Measurements from ENCODE around the gene TBX21. TPM values are rescaled to one million over a fixed set of nuclear protein-coding genes. Genes with fewer than 3 reads are reported as not detected.

Gene TBX21
- total RNA-seq, 2 experiments from 2014 or later, result 73.4 to 76.8 TPM

DNA sequence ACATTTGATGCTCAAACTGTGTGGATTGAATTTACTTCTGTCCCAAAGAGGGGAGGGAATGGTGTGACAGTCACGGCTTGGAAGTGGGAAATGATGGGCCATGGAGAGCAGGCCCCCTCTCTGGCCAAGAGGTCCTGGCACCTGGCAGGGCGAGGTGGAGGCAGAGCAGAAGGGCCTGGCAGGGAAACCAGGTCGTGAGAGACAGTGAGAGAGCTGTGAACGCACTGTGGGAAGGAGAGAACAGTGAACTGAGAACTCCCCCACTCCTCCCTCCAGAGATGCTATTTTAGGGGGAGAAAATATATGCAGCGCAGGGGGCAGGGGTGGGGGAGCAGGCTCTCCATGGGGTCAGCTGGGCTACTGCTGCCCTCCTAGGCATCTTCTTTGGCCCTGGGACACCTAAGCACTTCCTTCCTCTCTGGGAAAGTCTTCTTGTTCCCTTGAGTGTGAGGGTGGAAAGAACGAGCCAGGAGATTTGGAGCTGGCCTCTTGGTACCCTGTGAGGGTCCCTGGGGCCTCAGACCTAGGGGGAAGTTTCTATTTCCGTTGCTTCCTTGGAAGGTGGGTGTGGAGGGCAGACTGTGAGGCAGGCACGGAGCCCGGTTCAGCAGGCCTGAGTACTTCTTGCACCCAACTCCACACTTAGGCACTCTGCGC lies 17.2 kb upstream of the TBX21 start:
- Mint-ChIP-seq H3K27ac (peak overlapping the region; percentile 71), H3K4me1 (peaks cover 78% of the 10 kb centered on the region), H3K27me3 (no peaks in the 10 kb centered on the region), H3K36me3 (ENCODE audit: low read depth) (peaks cover 6% of the 10 kb centered on the region), H3K4me3 (peak overlapping the region; percentile 28), H3K9me3 (ENCODE audit: low read depth) (no peaks in the 10 kb centered on the region)
- no peak for ATAC-seq
- intact Hi-C loops (cut with DNase I, micrococcal nuclease), result no loop called here
- DNase-seq, result no peak
- ChIA-PET CTCF (interaction anchor here (1.5 to 8.2 kb wide), 4 partner anchors 9 to 16 kb away, joined by 4 to 117 read pairs (median 25); no protein-coding TSS in a partner anchor), POLR2A (interaction anchor here (0.7 kb wide), 1 partner anchor 12 kb away, joined by 3 read pairs; no protein-coding TSS in a partner anchor)

DNA sequence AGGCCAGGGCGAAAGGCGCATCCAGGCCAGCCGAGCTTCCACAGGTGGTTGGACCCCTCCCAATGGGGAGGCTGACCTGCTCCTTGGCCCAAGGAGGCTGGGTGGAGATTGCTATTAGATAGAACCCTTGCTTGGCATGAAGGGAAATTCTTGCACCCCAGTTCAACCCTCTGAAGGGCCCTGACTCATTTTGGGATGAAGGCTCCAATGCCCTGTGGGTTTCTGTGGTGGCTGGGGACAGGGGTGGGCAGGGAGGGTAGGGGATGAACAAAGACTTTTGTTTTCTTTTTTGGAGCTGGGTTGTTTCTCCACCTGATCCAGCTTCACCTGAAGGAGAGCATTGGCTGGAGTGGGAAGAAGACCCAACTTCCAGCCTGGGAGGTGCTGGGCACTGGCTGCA lies 16.7 kb upstream of the TBX21 start:
- Mint-ChIP-seq H3K27me3 (no peaks in the 10 kb centered on the region), H3K36me3 (ENCODE audit: low read depth) (peaks cover 6% of the 10 kb centered on the region), H3K4me3 (peak overlapping the region; percentile 69), H3K4me1 (peaks cover 79% of the 10 kb centered on the region), H3K9me3 (ENCODE audit: low read depth) (no peaks in the 10 kb centered on the region), H3K27ac (peak overlapping the region; percentile 98)
- ATAC-seq (no peak), DNase-seq (peak; percentile 52)
- ChIA-PET CTCF (interaction anchor here (1.4 to 8.2 kb wide), 4 partner anchors 8 to 23 kb away, joined by 3 to 117 read pairs (median 24); no protein-coding TSS in a partner anchor), POLR2A (interaction anchor here (0.7 kb wide), 1 partner anchor 12 kb away, joined by 3 read pairs; no protein-coding TSS in a partner anchor)
- intact Hi-C loops (cut with DNase I, micrococcal nuclease), result no loop called here

DNA sequence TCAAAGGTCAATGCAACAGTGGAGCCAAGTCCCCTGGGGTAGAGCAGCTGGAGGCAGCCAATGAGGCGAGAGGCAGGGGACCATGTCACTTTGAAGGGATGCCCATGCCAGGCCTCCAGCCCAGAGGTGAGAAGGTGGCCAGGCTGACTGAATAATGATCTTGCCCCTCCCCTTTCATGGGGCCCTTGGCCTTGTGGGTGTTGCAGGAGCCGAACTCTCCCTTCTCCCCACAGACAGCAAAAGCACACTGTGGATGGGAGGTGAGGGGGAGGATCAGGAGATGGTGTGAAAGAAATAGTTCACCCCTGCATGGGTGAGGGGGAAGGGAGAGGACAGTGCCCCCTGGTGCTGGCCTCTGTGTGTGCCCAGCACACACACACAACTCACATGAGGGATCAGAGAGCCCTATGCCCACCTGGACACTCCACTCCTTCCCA lies 15.8 kb upstream of the TBX21 start:
- ChIA-PET POLR2A (interaction anchor here (3.3 kb wide), 1 partner anchor 10 kb away, joined by 29 read pairs; no protein-coding TSS in a partner anchor), CTCF (interaction anchor here (1.0 to 8.2 kb wide), 6 partner anchors 10 to 43 kb away, joined by 3 to 117 read pairs (median 28); partner anchors contain the start of gene TBX21)
- DNase-seq (peak; percentile 83), ATAC-seq (peak; percentile 4)
- H3K4me3 Mint-ChIP-seq, result peak overlapping the region; percentile 69
- peaks cover 80% of the 10 kb centered on the region for H3K4me1 Mint-ChIP-seq
- no peaks in the 10 kb centered on the region for H3K36me3 Mint-ChIP-seq (ENCODE audit: low read depth)
- H3K27me3 Mint-ChIP-seq, result no peaks in the 10 kb centered on the region
- intact Hi-C loops (cut with DNase I, micrococcal nuclease), result loop anchor here in 1 of 2 experiments (1.0 kb wide), 1 partner anchor 18 kb away; no protein-coding TSS in a partner anchor
- peak overlapping the region; percentile 98 for H3K27ac Mint-ChIP-seq
- no peaks in the 10 kb centered on the region for H3K9me3 Mint-ChIP-seq (ENCODE audit: low read depth)

DNA sequence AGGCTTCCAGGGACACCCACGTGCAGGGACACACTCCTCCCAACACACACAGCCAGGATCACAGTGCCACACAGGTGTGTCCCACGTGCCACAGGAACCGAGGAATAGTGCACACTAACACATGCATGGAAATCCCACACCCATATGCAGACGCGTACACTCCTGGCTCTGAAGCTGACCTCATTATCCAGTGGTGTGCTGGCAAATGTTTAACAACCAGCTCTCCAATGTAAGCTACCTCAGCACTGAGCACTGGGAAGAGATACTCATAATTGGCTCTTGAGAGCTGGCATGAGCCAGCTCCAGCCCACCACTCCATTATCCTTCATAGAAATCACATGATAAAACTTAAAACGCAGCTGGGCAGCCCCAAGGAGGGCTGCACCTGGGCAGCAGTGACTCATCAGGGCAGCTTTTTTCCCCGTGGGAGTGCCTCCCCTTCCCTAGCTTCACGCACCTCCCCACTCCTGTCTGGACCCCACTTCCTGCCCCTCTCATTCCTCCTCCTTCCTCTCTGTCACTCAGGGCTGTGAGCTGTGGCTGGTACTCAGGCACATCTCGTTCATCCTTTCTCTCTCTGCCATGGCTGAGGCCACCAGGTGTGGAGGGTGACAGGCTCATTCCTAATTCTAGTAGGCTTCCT lies 14.9 kb upstream of the TBX21 start:
- POLR2A ChIA-PET, result interaction anchor here (0.6 to 3.3 kb wide), 11 partner anchors 11 to 113 kb away, joined by 3 to 29 read pairs (median 4); partner anchors contain the start of genes KPNB1, LRRC46, MRPL10 and TBX21
- peak overlapping the region; percentile 69 for H3K4me3 Mint-ChIP-seq
- H3K27me3 Mint-ChIP-seq, result no peaks in the 10 kb centered on the region
- H3K4me1 Mint-ChIP-seq, result peaks cover 88% of the 10 kb centered on the region
- no peaks in the 10 kb centered on the region for H3K9me3 Mint-ChIP-seq (ENCODE audit: low read depth)
- CTCF ChIA-PET, result interaction anchor here (0.7 to 8.2 kb wide), 12 partner anchors 11 to 229 kb away, joined by 3 to 117 read pairs (median 6); partner anchors contain the start of genes KPNB1, TBKBP1 and TBX21
- DNase-seq, result peak; percentile 63
- H3K36me3 Mint-ChIP-seq (ENCODE audit: low read depth), result no peaks in the 10 kb centered on the region
- peak overlapping the region; percentile 98 for H3K27ac Mint-ChIP-seq
- intact Hi-C loops (cut with DNase I, micrococcal nuclease), result loop anchor here in 1 of 2 experiments (1.0 kb wide), 1 partner anchor 19 kb away; no protein-coding TSS in a partner anchor
- peak; percentile 16 for ATAC-seq

DNA sequence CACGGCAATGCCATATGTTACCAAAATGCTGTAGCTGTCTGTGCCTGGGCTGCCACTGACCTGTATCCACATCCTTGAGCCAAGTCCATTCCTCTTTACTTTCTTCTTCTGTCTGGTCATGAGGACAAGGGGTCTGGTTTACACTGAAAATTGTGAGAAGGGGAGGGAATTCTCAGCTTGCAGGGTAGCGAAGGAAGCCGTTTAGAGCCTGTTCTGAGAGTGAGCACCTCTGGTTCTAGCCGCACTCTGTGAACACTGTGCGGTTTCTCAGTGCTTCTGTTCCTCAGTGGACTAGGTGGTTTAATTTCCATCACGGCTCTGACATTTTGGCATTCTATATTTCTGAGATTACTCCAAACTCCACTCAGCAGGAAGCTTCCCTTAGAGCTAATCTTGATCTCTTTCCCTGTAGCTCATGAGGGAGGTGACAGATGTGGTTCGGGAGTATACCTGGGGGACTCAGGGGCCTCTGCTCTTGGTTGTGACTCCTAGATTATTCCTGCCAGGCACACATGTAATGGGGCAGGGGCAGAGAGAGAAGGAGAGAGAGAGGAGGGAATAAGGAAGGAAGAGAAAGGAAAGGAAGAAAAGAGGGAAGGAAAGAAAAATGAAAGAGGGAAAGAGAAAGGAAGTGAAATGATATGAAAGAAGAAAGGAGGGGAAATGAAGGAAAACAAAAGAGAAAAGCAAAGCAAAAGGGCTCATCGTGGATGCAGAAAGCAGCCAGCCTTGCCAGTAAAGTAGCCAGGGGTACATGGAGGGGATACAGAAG lies 14.2 kb upstream of the TBX21 start:
- H3K27ac Mint-ChIP-seq, result peak overlapping the region; percentile 98
- ChIA-PET POLR2A (interaction anchor here (0.6 to 3.3 kb wide), 15 partner anchors 12 to 112 kb away, joined by 3 to 29 read pairs (median 4); partner anchors contain the start of genes KPNB1, LRRC46, MRPL10 and TBX21), CTCF (interaction anchor here (0.7 to 8.2 kb wide), 13 partner anchors 12 to 228 kb away, joined by 3 to 117 read pairs (median 5); partner anchors contain the start of genes KPNB1, TBKBP1 and TBX21)
- no peaks in the 10 kb centered on the region for H3K36me3 Mint-ChIP-seq (ENCODE audit: low read depth)
- no peaks in the 10 kb centered on the region for H3K9me3 Mint-ChIP-seq (ENCODE audit: low read depth)
- H3K4me3 Mint-ChIP-seq, result peak overlapping the region; percentile 69
- ATAC-seq (no peak), DNase-seq (peak; percentile 45)
- peaks cover 94% of the 10 kb centered on the region for H3K4me1 Mint-ChIP-seq
- intact Hi-C loops (cut with DNase I, micrococcal nuclease), result no loop called here
- H3K27me3 Mint-ChIP-seq, result no peaks in the 10 kb centered on the region

DNA sequence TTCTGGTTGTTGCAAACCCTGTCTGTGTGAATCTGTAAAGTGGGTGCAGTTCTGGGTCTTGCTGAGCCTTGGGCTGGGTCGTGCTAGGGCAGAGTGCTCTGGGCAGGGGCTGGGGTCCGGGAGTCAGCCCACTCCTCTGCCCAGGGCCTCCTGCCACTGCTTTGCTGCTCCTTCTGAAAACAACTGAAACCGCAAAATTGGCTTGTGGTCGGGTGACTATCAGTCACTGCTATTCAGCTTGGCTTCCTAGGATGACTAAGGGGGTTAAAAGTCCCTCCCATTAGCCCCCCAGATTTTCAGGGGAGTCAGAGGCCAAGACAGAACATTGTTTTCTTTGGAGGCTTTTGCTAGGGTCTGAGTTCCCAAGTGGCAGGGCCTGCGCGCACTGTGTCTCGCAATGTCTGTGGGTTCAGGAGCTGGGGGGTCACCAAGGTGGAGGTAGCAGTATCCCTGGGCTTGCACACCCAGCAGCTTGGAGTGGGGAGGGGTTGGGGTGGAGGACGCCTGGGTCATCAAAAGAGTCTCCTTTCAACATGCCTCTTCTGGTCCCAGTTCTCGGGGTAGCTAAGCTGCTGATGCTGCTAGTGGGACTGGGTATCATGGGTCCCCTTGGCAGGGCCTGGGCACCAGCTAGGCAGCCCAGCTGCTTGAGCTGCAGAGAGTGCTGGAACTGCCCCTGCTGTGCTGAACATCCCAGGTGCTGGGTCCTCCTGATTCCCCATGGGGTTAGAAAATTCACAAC lies 13.5 kb upstream of the TBX21 start:
- DNase-seq (peak; percentile 94), ATAC-seq (peak; percentile 34)
- no peaks in the 10 kb centered on the region for H3K36me3 Mint-ChIP-seq (ENCODE audit: low read depth)
- ChIA-PET POLR2A (interaction anchor here (0.6 to 3.3 kb wide), 12 partner anchors 13 to 71 kb away, joined by 3 to 29 read pairs (median 4); partner anchors contain the start of gene KPNB1), CTCF (interaction anchor here (1.2 to 8.2 kb wide), 8 partner anchors 12 to 70 kb away, joined by 3 to 117 read pairs (median 13); partner anchors contain the start of genes KPNB1, TBKBP1 and TBX21)
- intact Hi-C loops (cut with DNase I, micrococcal nuclease), result loop anchor here in 1 of 2 experiments (5.0 to 10.0 kb wide), 2 partner anchors 385 to 532 kb away; partner anchors contain the start of genes CBX1, CDC27 and SNX11
- peak overlapping the region; percentile 98 for H3K27ac Mint-ChIP-seq
- H3K4me1 Mint-ChIP-seq, result peaks cover 97% of the 10 kb centered on the region
- H3K4me3 Mint-ChIP-seq, result peak overlapping the region; percentile 69
- H3K9me3 Mint-ChIP-seq (ENCODE audit: low read depth), result no peaks in the 10 kb centered on the region
- no peaks in the 10 kb centered on the region for H3K27me3 Mint-ChIP-seq

DNA sequence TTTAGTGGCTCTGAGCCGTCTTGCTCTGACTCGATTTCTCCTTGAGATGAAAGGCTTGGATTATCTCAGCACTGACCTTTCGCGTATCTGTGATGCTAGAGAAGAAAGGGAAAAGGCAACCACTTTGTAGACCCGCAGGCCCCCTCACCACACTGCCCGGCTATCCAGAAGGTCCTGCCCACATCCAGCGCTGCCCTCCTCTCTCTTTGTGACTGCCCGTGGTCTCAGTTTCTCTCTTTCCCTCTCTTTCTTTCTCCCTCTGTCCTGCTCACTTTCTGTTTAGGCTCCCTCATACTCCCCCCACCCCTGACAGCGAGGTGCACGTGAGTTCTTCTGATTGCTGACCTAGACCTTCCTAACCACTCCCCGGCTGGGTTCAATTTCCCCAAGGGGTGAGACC lies 12.8 kb upstream of the TBX21 start:
- Mint-ChIP-seq H3K4me1 (peaks cover 97% of the 10 kb centered on the region), H3K27ac (peak overlapping the region; percentile 98), H3K9me3 (ENCODE audit: low read depth) (no peaks in the 10 kb centered on the region), H3K27me3 (no peaks in the 10 kb centered on the region), H3K4me3 (peak overlapping the region; percentile 69), H3K36me3 (ENCODE audit: low read depth) (no peaks in the 10 kb centered on the region)
- no peak for ATAC-seq
- POLR2A ChIA-PET, result interaction anchor here (1.2 to 1.8 kb wide), 2 partner anchors 16 to 23 kb away, joined by 4 to 5 read pairs; no protein-coding TSS in a partner anchor
- intact Hi-C loops (cut with DNase I, micrococcal nuclease), result loop anchor here in 1 of 2 experiments (5.0 to 10.0 kb wide), 2 partner anchors 385 to 533 kb away; partner anchors contain the start of genes CBX1, CDC27 and SNX11
- DNase-seq, result peak; percentile 51
- CTCF ChIA-PET, result interaction anchor here (1.2 to 8.2 kb wide), 5 partner anchors 11 to 25 kb away, joined by 3 to 117 read pairs (median 36); partner anchors contain the start of gene TBX21

DNA sequence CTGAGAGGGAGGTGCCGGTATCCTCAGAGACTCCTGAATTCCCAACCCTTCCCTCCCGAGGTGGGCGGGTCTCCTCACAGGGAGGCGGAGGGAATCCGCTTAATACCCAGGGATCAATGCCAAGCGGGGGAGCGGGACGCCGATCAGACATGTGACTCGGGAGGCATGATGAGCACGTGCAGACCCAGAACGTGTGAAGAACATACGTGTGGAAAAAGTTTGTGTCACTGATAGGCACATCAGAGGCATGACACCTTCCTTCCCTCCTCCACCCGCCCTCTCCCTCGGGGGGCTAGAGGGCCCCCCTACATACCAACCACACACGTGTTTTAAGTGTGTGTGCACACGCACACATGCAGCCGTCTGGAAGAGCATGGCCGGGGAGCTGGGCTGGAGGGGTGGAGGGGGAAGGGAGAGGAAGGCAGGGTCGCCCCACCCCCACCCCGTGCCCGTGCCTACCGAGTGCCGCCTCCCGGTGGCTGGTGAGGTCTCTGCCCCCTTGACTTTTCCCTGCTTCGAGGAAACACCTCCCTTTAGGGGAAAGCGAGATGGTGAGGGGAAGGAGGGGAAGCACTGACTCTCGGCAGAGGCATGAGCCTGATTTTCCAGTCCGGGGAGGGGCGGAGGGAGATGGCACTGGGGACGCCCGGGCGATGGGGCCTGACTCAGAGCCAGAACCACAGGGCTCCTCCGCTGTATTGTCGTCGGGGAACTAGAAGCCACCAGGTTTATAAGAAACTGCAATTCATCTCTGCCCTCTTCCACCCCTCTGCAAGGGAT lies 12.1 kb upstream of the TBX21 start:
- ChIA-PET POLR2A (interaction anchor here (1.1 to 1.4 kb wide), 2 partner anchors 16 to 20 kb away, joined by 3 to 4 read pairs; no protein-coding TSS in a partner anchor), CTCF (interaction anchor here (0.5 to 4.6 kb wide), 5 partner anchors 11 to 1195 kb away, joined by 3 to 28 read pairs (median 5); partner anchors contain the start of gene TBX21)
- intact Hi-C loops (cut with DNase I, micrococcal nuclease), result loop anchor here (1.0 to 10.0 kb wide), 9 partner anchors 12 to 534 kb away; partner anchors contain the start of genes TBX21 (in 2 of the 2), CBX1 (in 1 of the 2), CDC27 (in 1 of the 2) and KPNB1 (in 1 of the 2)
- peak overlapping the region; percentile 69 for H3K4me3 Mint-ChIP-seq
- peak overlapping the region; percentile 98 for H3K27ac Mint-ChIP-seq
- ATAC-seq (peak; percentile 71), DNase-seq (peak; percentile 99)
- H3K4me1 Mint-ChIP-seq, result peaks cover 97% of the 10 kb centered on the region
- no peaks in the 10 kb centered on the region for H3K36me3 Mint-ChIP-seq (ENCODE audit: low read depth)
- no peaks in the 10 kb centered on the region for H3K9me3 Mint-ChIP-seq (ENCODE audit: low read depth)
- H3K27me3 Mint-ChIP-seq, result no peaks in the 10 kb centered on the region

DNA sequence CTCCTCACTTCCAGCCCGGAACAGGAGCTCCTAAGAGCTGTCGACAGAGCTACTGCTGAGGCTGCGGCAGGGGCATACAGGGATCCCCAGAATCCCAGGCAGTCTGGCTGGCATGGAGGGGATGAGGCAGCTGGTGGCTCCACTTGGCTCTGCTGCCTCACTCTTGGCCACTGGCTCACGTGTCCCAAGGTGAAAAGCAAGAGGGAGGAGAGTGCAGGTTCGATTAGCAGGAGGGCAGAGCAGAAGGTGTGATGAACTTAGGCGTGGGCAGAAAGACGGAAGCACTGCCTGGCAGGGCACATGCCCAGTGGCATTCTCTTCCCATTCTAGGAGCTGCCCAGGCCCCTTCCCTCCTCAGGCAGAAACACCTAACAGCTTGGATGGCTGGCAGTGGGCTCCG lies 11.3 kb upstream of the TBX21 start:
- intact Hi-C loops (cut with DNase I, micrococcal nuclease), result loop anchor here (1.0 to 10.0 kb wide), 9 partner anchors 12 to 534 kb away; partner anchors contain the start of genes TBX21 (in 2 of the 2), CBX1 (in 1 of the 2), CDC27 (in 1 of the 2) and KPNB1 (in 1 of the 2)
- ATAC-seq, result no peak
- peak; percentile 48 for DNase-seq
- ChIA-PET POLR2A (interaction anchor here (0.6 to 1.4 kb wide), 5 partner anchors 13 to 95 kb away, joined by 3 to 7 read pairs (median 4); no protein-coding TSS in a partner anchor), CTCF (interaction anchor here (0.6 to 4.6 kb wide), 8 partner anchors 10 to 226 kb away, joined by 3 to 28 read pairs (median 3); partner anchors contain the start of gene TBX21)
- Mint-ChIP-seq H3K36me3 (ENCODE audit: low read depth) (no peaks in the 10 kb centered on the region), H3K4me3 (peak overlapping the region; percentile 69), H3K27ac (peak overlapping the region; percentile 98), H3K27me3 (no peaks in the 10 kb centered on the region), H3K4me1 (peaks cover 97% of the 10 kb centered on the region), H3K9me3 (ENCODE audit: low read depth) (no peaks in the 10 kb centered on the region)

Measured in activated CD4-positive, alpha-beta T cell treated with anti-CD3 and anti-CD28 coated beads for 36 hours (primary cell).